K562 (cell line): ENCODE measurements around the gene JUND.

Source experiments
- BRCA1 ChIP-seq, 2 experiments: fragments of 450-650 bp in 1 of 2; sonication (generic) in 1 of 2; formaldehyde crosslinking in 1 of 2; IDR thresholded peaks; 2 replicates each; pipeline versions ENCODE4 v1.5.0 to v1.6.1; 2017 to 2020; ENCODE audit warnings: mild to moderate bottlenecking in 1 of 2, missing genetic modification reagents in 1 of 2
- CEBPB ChIP-seq: fragments of 450-650 bp; IDR thresholded peaks from 2 replicates; pipeline ENCODE4 v1.6.1; 2016; ENCODE audit warnings: missing genetic modification characterization, missing compliant biosample characterization
- ESRRA ChIP-seq: fragments of 450-650 bp; IDR thresholded peaks from 2 replicates; pipeline ENCODE4 v1.6.1; 2014; ENCODE audit warnings: low read depth, mild to moderate bottlenecking, moderate library complexity, borderline replicate concordance
- NFE2L1 ChIP-seq: fragments of 450-650 bp; IDR thresholded peaks from 2 replicates; pipeline ENCODE4 v1.6.1; 2016; ENCODE audit warnings: missing genetic modification characterization, low read depth, mild to moderate bottlenecking, missing compliant biosample characterization, moderate library complexity, borderline replicate concordance
- POLR2A ChIP-seq: fragments of 450-650 bp; conservative IDR thresholded peaks from 2 replicates; pipeline ENCODE4 v1.6.1; 2016
- TBP ChIP-seq: optimal IDR thresholded peaks from 2 replicates; pipeline ENCODE3; 2011; ENCODE audit warnings: low read depth, low read length, improper control_type of control experiment

DNA sequence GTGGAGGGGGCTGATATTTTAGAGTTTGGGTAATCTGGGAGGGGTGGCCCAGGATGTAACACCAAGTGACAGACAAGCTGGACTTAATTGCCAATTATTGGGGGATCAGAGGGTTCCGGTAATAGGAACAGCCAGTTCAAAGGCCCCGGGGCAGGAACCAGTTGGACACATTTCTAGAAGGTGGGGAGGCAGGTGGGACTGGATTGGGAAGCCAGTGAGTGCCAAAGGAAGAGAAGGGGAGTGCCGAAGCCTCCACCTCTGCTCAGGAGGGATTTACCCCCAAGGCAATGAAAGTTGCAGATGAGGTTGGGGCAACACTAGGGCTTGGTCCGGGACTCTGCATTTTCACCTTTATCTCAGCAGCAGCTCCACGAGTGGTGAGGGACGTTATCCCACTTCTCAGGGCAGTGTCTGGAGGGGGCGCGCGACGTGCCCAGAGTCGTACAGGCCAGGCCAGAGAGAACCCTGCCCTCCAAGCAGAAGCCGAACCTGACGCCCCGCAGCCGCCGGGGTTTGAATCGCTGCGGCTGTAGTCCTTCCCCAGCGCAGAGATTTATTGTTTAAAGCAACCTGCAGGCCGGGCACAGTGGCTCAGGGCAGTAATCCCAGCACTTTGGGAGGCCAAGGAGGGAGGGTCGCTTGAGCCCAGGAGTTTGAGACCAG lies 5.7 kb upstream of the JUND start:
- TF ChIP-seq CEBPB (tag) (no peak), TBP (no peak), BRCA1 (IDR thresholded peaks at IDR 0.05) (no peak), BRCA1 (CRISPR knock-in tag; IDR thresholded peaks at IDR 0.05) (no peak), ESRRA (no peak), NFE2L1 (tag) (no peak), POLR2A (no peak)
